PC-9 (cell line): Measurements from ENCODE around the gene CDPF1.

Experiments used
- EZH2 ChIP-seq: fragments of 200-600 bp; sonication (generic); IDR thresholded peaks from 2 replicates; pipeline ENCODE4 v1.8.0; 2017; ENCODE audit warnings: antibody characterized with exemption, low read depth
- TF ChIP-seq, protein P1 (sequence below): fragments of 200-600 bp; sonication (generic); conservative IDR thresholded peaks from 2 replicates; pipeline ENCODE4 v1.6.1; 2017; ENCODE audit warnings: mixed run types, antibody characterized with exemption, mild to moderate bottlenecking, moderate library complexity

DNA sequence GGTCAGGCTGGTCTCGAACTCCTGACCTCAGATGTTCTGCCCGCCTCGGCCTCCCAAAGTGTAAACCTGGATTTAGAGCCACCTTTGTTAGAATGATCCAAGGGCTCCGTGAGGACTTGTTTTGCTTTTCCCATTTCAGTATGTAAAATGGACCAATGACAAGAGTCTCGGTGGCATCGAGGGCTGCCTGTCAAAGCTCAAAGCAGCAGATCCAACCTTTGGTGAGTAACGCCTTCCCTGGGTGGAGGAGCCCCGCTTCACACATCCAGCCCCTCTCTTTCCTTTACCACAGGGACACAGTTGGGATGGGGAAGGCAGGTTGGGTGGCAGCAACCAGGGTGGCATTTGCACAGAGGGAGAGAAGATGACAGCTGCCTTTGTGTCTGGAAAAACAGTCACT lies 22.1 kb upstream of the CDPF1 start:
- TF ChIP-seq, protein P1, sequence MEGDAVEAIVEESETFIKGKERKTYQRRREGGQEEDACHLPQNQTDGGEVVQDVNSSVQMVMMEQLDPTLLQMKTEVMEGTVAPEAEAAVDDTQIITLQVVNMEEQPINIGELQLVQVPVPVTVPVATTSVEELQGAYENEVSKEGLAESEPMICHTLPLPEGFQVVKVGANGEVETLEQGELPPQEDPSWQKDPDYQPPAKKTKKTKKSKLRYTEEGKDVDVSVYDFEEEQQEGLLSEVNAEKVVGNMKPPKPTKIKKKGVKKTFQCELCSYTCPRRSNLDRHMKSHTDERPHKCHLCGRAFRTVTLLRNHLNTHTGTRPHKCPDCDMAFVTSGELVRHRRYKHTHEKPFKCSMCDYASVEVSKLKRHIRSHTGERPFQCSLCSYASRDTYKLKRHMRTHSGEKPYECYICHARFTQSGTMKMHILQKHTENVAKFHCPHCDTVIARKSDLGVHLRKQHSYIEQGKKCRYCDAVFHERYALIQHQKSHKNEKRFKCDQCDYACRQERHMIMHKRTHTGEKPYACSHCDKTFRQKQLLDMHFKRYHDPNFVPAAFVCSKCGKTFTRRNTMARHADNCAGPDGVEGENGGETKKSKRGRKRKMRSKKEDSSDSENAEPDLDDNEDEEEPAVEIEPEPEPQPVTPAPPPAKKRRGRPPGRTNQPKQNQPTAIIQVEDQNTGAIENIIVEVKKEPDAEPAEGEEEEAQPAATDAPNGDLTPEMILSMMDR: no peak
- TF ChIP-seq EZH2: no peak
